ENCODE data around the gene GOLIM4.

DNA sequence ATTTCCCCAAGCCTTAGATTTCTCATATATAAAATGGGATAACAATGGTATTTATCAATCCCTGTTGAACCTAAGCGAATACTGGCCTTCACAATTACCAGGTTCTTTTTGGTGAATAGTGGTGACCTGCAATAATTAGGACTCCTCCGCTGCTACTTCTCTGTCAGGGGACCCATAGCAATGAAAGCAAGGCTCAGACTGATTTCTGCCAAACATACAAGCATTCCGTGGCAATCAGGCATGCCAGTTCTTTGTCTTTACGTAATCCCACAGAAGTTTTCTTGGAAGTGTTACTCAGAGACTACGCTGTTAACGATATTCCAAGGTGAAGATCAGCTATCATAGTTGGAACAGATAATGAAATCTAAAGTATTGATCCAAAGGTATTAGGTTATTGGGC, 105.7 kb downstream of the GOLIM4 start:
- TF ChIP-seq ZNF280D (CRISPR knock-in tag; IDR thresholded peaks at IDR 0.05) (no peak), POLR2A (IDR thresholded peaks at IDR 0.05; ENCODE audit: insufficient read depth in 1 of 2, low read depth in 2 of 2, low read length in 2 of 2) (no peak), ZMYM2 (CRISPR knock-in tag; IDR thresholded peaks at IDR 0.05) (no peak), TEAD3 (CRISPR knock-in tag; optimal IDR thresholded peaks at IDR 0.05; ENCODE audit: borderline replicate concordance) (no peak), CREB1 (IDR thresholded peaks at IDR 0.05) (no peak), CREB1 (CRISPR knock-in tag; IDR thresholded peaks at IDR 0.05) (no peak), ESRRA (CRISPR knock-in tag; IDR thresholded peaks at IDR 0.05; ENCODE audit: low read depth) (no peak), TCF7L2 (IDR thresholded peaks at IDR 0.05; ENCODE audit: low read depth, low read length) (no peak)
- TF ChIP-seq, protein P1, sequence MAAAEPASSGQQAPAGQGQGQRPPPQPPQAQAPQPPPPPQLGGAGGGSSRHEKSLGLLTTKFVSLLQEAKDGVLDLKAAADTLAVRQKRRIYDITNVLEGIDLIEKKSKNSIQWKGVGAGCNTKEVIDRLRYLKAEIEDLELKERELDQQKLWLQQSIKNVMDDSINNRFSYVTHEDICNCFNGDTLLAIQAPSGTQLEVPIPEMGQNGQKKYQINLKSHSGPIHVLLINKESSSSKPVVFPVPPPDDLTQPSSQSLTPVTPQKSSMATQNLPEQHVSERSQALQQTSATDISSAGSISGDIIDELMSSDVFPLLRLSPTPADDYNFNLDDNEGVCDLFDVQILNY (CRISPR knock-in tag; conservative IDR thresholded peaks at IDR 0.05) = no peak

Measured in HepG2 (cell line).